Activated T-helper 2 cell treated with anti-CD3 and anti-CD28 coated beads, Interferon-gamma antibody, Interleukin-2, Interleukin-4, amounts not matched to agents 10 μg/mL and 5 μg/mL and 100 μg/mL, durations not matched to agents 14 hours and 24 hours and 36 hours (primary cell): Measurements from ENCODE around the gene OR10A7. TPM values are rescaled to one million over a fixed set of nuclear protein-coding genes. Genes with fewer than 3 reads are reported as not detected.

Experiments
- DNase-seq: peaks from one replicate; pipeline ENCODE4 v3.0.0; 2021; ENCODE audit warnings: low spot score
- H3K27ac Mint-ChIP-seq: one replicate; pipeline ENCODE4 v1.8.0; 2021; ENCODE audit warnings: mixed read lengths
- H3K27me3 Mint-ChIP-seq: one replicate; pipeline ENCODE4 v1.8.0; 2021; ENCODE audit warnings: low read depth, mixed read lengths
- H3K36me3 Mint-ChIP-seq: one replicate; pipeline ENCODE4 v1.8.0; 2021; ENCODE audit warnings: low read depth, mixed read lengths
- H3K4me1 Mint-ChIP-seq: one replicate; pipeline ENCODE4 v1.8.0; 2021; ENCODE audit warnings: low read depth, mixed read lengths
- H3K4me3 Mint-ChIP-seq: one replicate; pipeline ENCODE4 v1.8.0; 2021; ENCODE audit warnings: low read depth, mild to moderate bottlenecking, moderate library complexity, mixed read lengths
- H3K9me3 Mint-ChIP-seq: one replicate; pipeline ENCODE4 v1.8.0; 2021; ENCODE audit warnings: mixed read lengths
- intact Hi-C: fragments of 100-400 bp; cut with micrococcal nuclease; formaldehyde crosslinking; loops from one replicate; pipeline ENCODE4 v1.15.1; 2023
- total RNA-seq: library from RNA; stranded (reverse); gene quantifications from 2 replicates; pipeline ENCODE4 v1.2.3, GENCODE V29; 2022

The OR10A7 gene
- total RNA-seq, 1 donor from 2014 or later: not detected

- Mint-ChIP-seq H3K9me3 (no peaks in the 10 kb centered on the region), H3K27me3 (peaks cover 9% of the 10 kb centered on the region), H3K27ac (no peak overlapping the region), H3K36me3 (no peaks in the 10 kb centered on the region), H3K4me3 (no peak overlapping the region), H3K4me1 (no peaks in the 10 kb centered on the region)
- DNase-seq: no peak
- intact Hi-C loops: no loop called here
Measured at GRCh38 chr12:55253281-55253680, 32.5 kb downstream of the OR10A7 start.

GRCh38 chr12:55256831-55257230 is 36.0 kb downstream of the OR10A7 start:
- Mint-ChIP-seq H3K27me3 (peaks cover 3% of the 10 kb centered on the region), H3K9me3 (no peaks in the 10 kb centered on the region), H3K27ac (no peak overlapping the region), H3K4me1 (no peaks in the 10 kb centered on the region), H3K36me3 (no peaks in the 10 kb centered on the region), H3K4me3 (no peak overlapping the region)
- no peak for DNase-seq
- intact Hi-C loops: no loop called here

GRCh38 chr12:55258303-55258702 is 37.5 kb downstream of the OR10A7 start:
- H3K4me3 Mint-ChIP-seq: no peak overlapping the region
- no peaks in the 10 kb centered on the region for H3K4me1 Mint-ChIP-seq
- peaks cover 4% of the 10 kb centered on the region for H3K27me3 Mint-ChIP-seq
- no peak overlapping the region for H3K27ac Mint-ChIP-seq
- no peak for DNase-seq
- no peaks in the 10 kb centered on the region for H3K9me3 Mint-ChIP-seq
- intact Hi-C loops: no loop called here
- H3K36me3 Mint-ChIP-seq: no peaks in the 10 kb centered on the region

Other genes starting within 250 kb of the OR10A7 start
- gene TESPA1, start 236.3 kb upstream of the OR10A7 start, total RNA-seq: 179 and 186 TPM in 2 replicates
- not detected in 2 replicates for gene NEUROD4, start 201.1 kb upstream of the OR10A7 start, total RNA-seq
- gene OR9K2, start 94.6 kb upstream of the OR10A7 start, total RNA-seq: not detected in 2 replicates
- not detected in 2 replicates for gene OR6C74, start 23.6 kb downstream of the OR10A7 start, total RNA-seq
- not detected in 2 replicates for gene OR6C6, start 75.5 kb downstream of the OR10A7 start, total RNA-seq
- gene OR6C1, start 93.3 kb downstream of the OR10A7 start, total RNA-seq: not detected in 2 replicates
- not detected in 2 replicates for gene OR6C3, start 109.7 kb downstream of the OR10A7 start, total RNA-seq
- not detected in 2 replicates for gene OR6C75, start 141.9 kb downstream of the OR10A7 start, total RNA-seq
- not detected in 2 replicates for gene OR6C65, start 179.5 kb downstream of the OR10A7 start, total RNA-seq
- not detected in 2 replicates for gene OR6C76, start 205.2 kb downstream of the OR10A7 start, total RNA-seq
- not detected in 2 replicates for gene OR6C2, start 223.1 kb downstream of the OR10A7 start, total RNA-seq
- 0.32 TPM in 1 of 2 replicates, not detected in the other for gene OR6C70, start 249.1 kb downstream of the OR10A7 start, total RNA-seq